Neutrophil (primary cell): Measurements from ENCODE around the gene MYOD1.

Source experiments
- H3K27ac ChIP-seq: fragments of 200-600 bp; sonication (generic); 2 replicates; pipeline ENCODE4 v1.5.1; 2016; ENCODE audit warnings: mild to moderate bottlenecking, moderate library complexity
- H3K27me3 ChIP-seq: fragments of 200-600 bp; sonication (generic); 2 replicates; pipeline ENCODE4 v1.6.0; 2016; ENCODE audit warnings: mild to moderate bottlenecking
- H3K36me3 ChIP-seq: fragments of 200-600 bp; sonication (generic); 2 replicates; pipeline ENCODE4 v1.5.1; 2017
- H3K4me1 ChIP-seq, 2 experiments: fragments of 200-600 bp in 1 of 2; sonication (generic) in 1 of 2; 1 replicate in 1 of 2; 2 replicates in 1 of 2; pipeline versions ENCODE4 v1.5.1 to v1.6.1; 2013 to 2016; ENCODE audit warnings: low read depth in 1 of 2, low read length in 1 of 2, mild to moderate bottlenecking in 1 of 2, moderate library complexity in 1 of 2; ENCODE audit not compliant: control insufficient read depth in 1 of 2, insufficient read depth in 1 of 2
- H3K4me3 ChIP-seq, 2 experiments: fragments of 200-600 bp in 1 of 2; sonication (generic) in 1 of 2; 1 replicate in 1 of 2; 2 replicates in 1 of 2; pipeline ENCODE4 v1.5.1; 2013 to 2016; ENCODE audit warnings: low read depth in 1 of 2, low read length in 1 of 2, mild to moderate bottlenecking in 1 of 2, moderate library complexity in 1 of 2
- H3K9me3 ChIP-seq: fragments of 200-600 bp; sonication (generic); 2 replicates; pipeline ENCODE4 v1.5.1; 2016
- CTCF ChIP-seq: fragments of 200-600 bp; sonication (generic); IDR thresholded peaks from 2 replicates; pipeline ENCODE4 v1.5.1; 2016; ENCODE audit warnings: antibody characterized with exemption

MYOD1 gene

GRCh38 chr11:17722000-17722643, 2.8 kb downstream of the MYOD1 start:
- H3K27me3 ChIP-seq: peaks cover 100% of the 10 kb centered on the region

GRCh38 chr11:17724020-17724908, 4.9 kb downstream of the MYOD1 start:
- no peak for TF ChIP-seq CTCF
- no peak overlapping the region for H3K27ac ChIP-seq
- H3K27me3 ChIP-seq: peaks cover 100% of the 10 kb centered on the region
- H3K9me3 ChIP-seq: no peaks in the 10 kb centered on the region
- H3K4me1 ChIP-seq: no peaks in the 10 kb centered on the region
- H3K4me3 ChIP-seq: no peak overlapping the region
- H3K36me3 ChIP-seq: no peaks in the 10 kb centered on the region

More at GRCh38 chr11:17722000-17722643, 2.8 kb downstream of the MYOD1 start:
- H3K36me3 ChIP-seq: no peaks in the 10 kb centered on the region
- H3K9me3 ChIP-seq: no peaks in the 10 kb centered on the region
- no peak overlapping the region for H3K4me3 ChIP-seq
- no peaks in the 10 kb centered on the region for H3K4me1 ChIP-seq
- no peak for TF ChIP-seq CTCF
- H3K27ac ChIP-seq: no peak overlapping the region

GRCh38 chr11:17725174-17725573, 5.8 kb downstream of the MYOD1 start:
- H3K36me3 ChIP-seq: no peaks in the 10 kb centered on the region

DNA sequence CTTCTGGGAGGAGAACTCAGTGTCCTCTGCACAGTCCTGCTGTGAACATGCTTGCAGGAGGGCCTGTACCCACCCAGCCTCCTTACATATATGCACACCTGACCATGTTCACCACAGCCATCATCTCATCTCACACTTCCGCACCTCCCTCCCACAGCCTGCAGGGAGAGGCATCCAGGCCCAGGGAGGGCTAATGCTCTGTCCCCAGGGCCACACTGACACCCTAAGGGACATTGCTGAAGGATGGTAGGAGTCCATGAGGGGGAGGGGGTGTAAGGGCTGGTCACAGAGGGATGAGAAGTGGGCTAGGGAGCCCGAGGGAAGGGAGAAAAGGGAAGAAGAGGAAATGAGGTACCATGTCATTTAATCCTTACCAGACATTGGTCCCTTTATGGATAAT, 10.8 kb downstream of the MYOD1 start:
- Histone ChIP-seq H3K4me3 (no peak overlapping the region), H3K9me3 (no peaks in the 10 kb centered on the region), H3K36me3 (no peaks in the 10 kb centered on the region), H3K4me1 (peaks cover 0 to 3% of the 10 kb centered on the region in 2 experiments), H3K27me3 (peaks cover 97% of the 10 kb centered on the region), H3K27ac (no peak overlapping the region)
- no peak for TF ChIP-seq CTCF

More at GRCh38 chr11:17725174-17725573, 5.8 kb downstream of the MYOD1 start:
- Histone ChIP-seq H3K27ac (no peak overlapping the region), H3K4me1 (no peaks in the 10 kb centered on the region), H3K27me3 (peaks cover 100% of the 10 kb centered on the region), H3K4me3 (no peak overlapping the region), H3K9me3 (no peaks in the 10 kb centered on the region)
- TF ChIP-seq CTCF: no peak

GRCh38 chr11:17730608-17731462, 11.5 kb downstream of the MYOD1 start:
- TF ChIP-seq CTCF: no peak
- H3K36me3 ChIP-seq: no peaks in the 10 kb centered on the region
- H3K9me3 ChIP-seq: no peaks in the 10 kb centered on the region
- H3K4me1 ChIP-seq: peaks cover 0 to 3% of the 10 kb centered on the region in 2 experiments
- no peak overlapping the region for H3K4me3 ChIP-seq
- peaks cover 97% of the 10 kb centered on the region for H3K27me3 ChIP-seq
- H3K27ac ChIP-seq: no peak overlapping the region
